Measurements from ENCODE around the gene RACGAP1. TPM values are rescaled to one million over a fixed set of nuclear protein-coding genes. Genes with fewer than 3 reads are reported as not detected.

RACGAP1 gene
- total and polyA plus RNA-seq, 2 of the 4 experiments (the other 2 are of a cell fraction), result 37.9 to 110 TPM

DNA sequence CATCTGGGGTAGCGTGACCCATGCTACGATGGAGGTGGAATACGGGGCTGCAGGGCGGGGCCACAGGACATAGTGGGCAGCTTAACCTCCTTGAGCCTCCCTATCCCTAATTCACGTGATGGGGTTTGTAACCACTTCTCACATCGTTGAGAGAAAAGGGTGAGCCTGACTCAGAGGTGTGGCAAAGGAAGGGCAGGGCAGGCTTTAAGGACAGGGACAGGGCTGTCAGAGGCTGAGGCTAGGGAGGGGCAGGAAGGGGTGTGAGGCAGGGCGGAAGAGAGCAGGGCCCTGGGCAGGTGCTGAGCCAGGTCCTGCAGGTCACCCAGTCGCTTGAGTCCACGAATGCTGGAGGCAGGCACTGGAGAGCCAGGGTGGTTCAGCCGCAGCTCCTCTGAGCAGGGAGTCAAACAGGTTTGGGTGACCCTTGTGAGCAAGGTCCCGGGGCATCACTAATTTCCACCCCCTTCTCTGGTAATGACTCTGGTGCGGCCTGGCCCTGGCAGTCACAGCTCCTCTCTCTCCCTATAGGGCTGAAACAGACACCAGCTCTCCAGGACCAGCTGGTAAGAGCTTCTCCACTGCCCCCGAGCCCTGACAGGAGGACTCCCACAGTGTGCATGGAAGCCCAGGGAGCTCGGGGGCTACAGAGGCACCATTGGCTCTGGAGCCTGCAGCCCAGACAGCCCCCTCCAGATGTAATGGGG lies 82.2 kb downstream of the RACGAP1 start:
- Histone ChIP-seq H4K5ac (ENCODE audit: low read depth, low read length) (no peak overlapping the region), H3K36me3 (ENCODE audit: control insufficient read depth, insufficient read depth, low read length) (no peaks in the 10 kb centered on the region), H2AK5ac (ENCODE audit: low read depth, low read length) (0 out of 2 replicates have a peak overlapping the region, but pooled peaks have one; percentile 62), H3K27me3 (ENCODE audit: control insufficient read depth, insufficient read depth, low read length) (no peaks in the 10 kb centered on the region), H2BK5ac (ENCODE audit: low read depth, low read length, poor library complexity, severe bottlenecking) (no peak overlapping the region), H4K91ac (ENCODE audit: insufficient read depth, low read depth, low read length) (no peak overlapping the region), H3K4me3 (ENCODE audit: insufficient read depth, low read depth, low read length) (no peak overlapping the region), H3K4ac (ENCODE audit: low read depth, low read length) (no peak overlapping the region), H3K9me3 (ENCODE audit: control insufficient read depth, insufficient read depth, low read length) (no peaks in the 10 kb centered on the region), H4K20me1 (ENCODE audit: insufficient read depth, low read length) (no peaks in the 10 kb centered on the region), H3K18ac (ENCODE audit: low read depth, low read length) (no peak overlapping the region), H3K9ac (ENCODE audit: low read depth, low read length) (no peak overlapping the region), H4K8ac (ENCODE audit: low read depth in 2 of 2, low read length in 2 of 2) (no peak overlapping the region), H2BK120ac (ENCODE audit: low read depth, low read length) (no peak overlapping the region), H3K79me1 (ENCODE audit: low read depth in 1 of 2, low read length in 2 of 2) (no peaks in the 10 kb centered on the region), H3K4me1 (ENCODE audit: control insufficient read depth, insufficient read depth, low read length) (no peaks in the 10 kb centered on the region; the same call in 1 of the 2 replicates), H3K4me2 (ENCODE audit: low read depth, low read length) (no peak overlapping the region), H3K9me1 (ENCODE audit: insufficient read depth, low read length) (0 out of 2 replicates have a peak, but pooled peaks cover 3% of the 10 kb centered on the region), H2BK20ac (ENCODE audit: low read depth, low read length) (no peak overlapping the region), H3K14ac (replicated peaks; ENCODE audit: low read depth, low read length) (no peak overlapping the region), H3K27ac (ENCODE audit: insufficient read depth, low read length) (no peak overlapping the region), H2BK15ac (ENCODE audit: low read depth, low read length) (no peak overlapping the region), H2AFZ (replicated peaks; ENCODE audit: low read length, poor library complexity) (peak overlapping the region; percentile 6), H3K56ac (ENCODE audit: extremely low read depth, insufficient read depth, low read length) (no peak overlapping the region), H2AK9ac (replicated peaks; ENCODE audit: low read depth, low read length, poor library complexity) (peak overlapping the region; percentile 46), H3K23ac (ENCODE audit: low read depth, low read length) (no peak overlapping the region)
- no TSS peak for BruUV-seq (replicated peaks)
- WGBS, 2 experiments (ENCODE audit: extremely low coverage in 2 of 2, insufficient read length in 1 of 2), result 90% methylated on average over 2 of the region's 14 CpGs; no CpG with 5 or more reads in 1 of the 2 experiments
- ATAC-seq (ENCODE audit: low read depth), result no peak
- no peak for TF ChIP-seq FOS (IDR thresholded peaks at IDR 0.05; ENCODE audit: low read depth, low read length)
- no peak for TF ChIP-seq MAZ (IDR thresholded peaks at IDR 0.05; ENCODE audit: borderline replicate concordance, low read depth, low read length)
- no peak for TF ChIP-seq SMC3 (IDR thresholded peaks at IDR 0.05; ENCODE audit: low read depth, low read length)
- CTCF ChIA-PET, result interaction anchor here (1.2 kb wide), 1 partner anchor 12 kb away, joined by 3 read pairs; no protein-coding TSS in a partner anchor
- intact Hi-C loops (cut with micrococcal nuclease) (no loop called here), dilution Hi-C loops (cut with HindIII; ENCODE audit: low sequenced_read_pairs, unreplicated experiment) (no loop called here), in situ Hi-C loops (cut with MboI; ENCODE audit: low sequenced_read_pairs) (no loop called here)
- POLR2A ChIA-PET (ENCODE audit: unreplicated experiment), result no interaction called here
- DNase-seq, result no peak

Data from IMR-90 (cell line).